ENCODE measurements around the gene TBC1D9B. TPM values are rescaled to one million over a fixed set of nuclear protein-coding genes. Genes with fewer than 3 reads are reported as not detected.
A peak's percentile ranks its signal among the peaks of the same experiment; 100 is the strongest.

Gene TBC1D9B
- total RNA-seq, 4 donors from 2014 or later, result 56.1 to 65.9 (median 62.7) TPM

DNA sequence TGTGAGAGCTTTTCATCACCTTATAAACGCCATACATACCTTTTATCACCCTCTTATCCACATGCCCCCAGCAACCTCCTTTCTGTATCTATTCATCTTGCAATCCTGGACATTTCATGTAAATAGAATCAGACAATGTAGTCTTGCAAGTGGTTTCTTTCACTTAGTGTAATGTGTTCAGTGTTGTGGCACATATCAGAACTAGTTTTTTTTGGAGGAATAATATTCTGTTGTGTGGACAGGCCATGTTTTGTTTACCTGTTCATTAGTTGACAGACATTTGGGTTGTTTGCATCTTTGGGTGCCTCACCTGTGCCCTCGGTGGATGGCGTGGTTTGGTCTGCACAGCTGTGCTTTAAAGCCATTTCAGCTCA is 85.7 kb downstream of the TBC1D9B start:
- Histone ChIP-seq H3K27ac (peak overlapping the region; percentile 95 to 100 (median 99)), H3K4me1 (peaks cover 65 to 68% of the 10 kb centered on the region in 2 donors), H3K36me3 (peaks cover 0 to 51% of the 10 kb centered on the region in 2 donors), H3K4me3 (peak overlapping the region; percentile 89 to 97 (median 94)), H3K27me3 (no peaks in the 10 kb centered on the region), H3K9me3 (no peaks in the 10 kb centered on the region)
- no peak for TF ChIP-seq CTCF (IDR thresholded peaks at IDR 0.05 in 4 of 5, conservative IDR thresholded peaks at IDR 0.05 in 1 of 5)
- TF ChIP-seq POLR2A (IDR thresholded peaks at IDR 0.05), result no peak
- intact Hi-C loops (cut with DNase I; ENCODE audit: low total_unique reads), result no loop called here
- DNase-seq, result no peak
- ATAC-seq, result no peak
- in situ Hi-C loops (cut with MboI; ENCODE audit: low sequenced_read_pairs in 4 of 4), result no loop called here

GRCh38 chr5:179821298-179822058 is 86.2 kb downstream of the TBC1D9B start:
- DNase-seq (peak; percentile 97 to 98), ATAC-seq (peak; percentile 50 to 51)
- Histone ChIP-seq H3K36me3 (peaks cover 0 to 45% of the 10 kb centered on the region in 2 donors), H3K4me3 (peak overlapping the region; percentile 89 to 97 (median 94)), H3K4me1 (peaks cover 63 to 65% of the 10 kb centered on the region in 2 donors), H3K27ac (peak overlapping the region; percentile 95 to 100 (median 99)), H3K9me3 (no peaks in the 10 kb centered on the region), H3K27me3 (no peaks in the 10 kb centered on the region)
- in situ Hi-C loops (cut with MboI; ENCODE audit: low sequenced_read_pairs in 4 of 4) (no loop called here), intact Hi-C loops (cut with DNase I; ENCODE audit: low total_unique reads) (loop anchor here (1.0 kb wide), 1 partner anchor 37 kb away; the partner anchor contains the start of gene MRNIP)
- TF ChIP-seq POLR2A (IDR thresholded peaks at IDR 0.05) (peak; percentile 77 to 90), CTCF (IDR thresholded peaks at IDR 0.05 in 4 of 5, conservative IDR thresholded peaks at IDR 0.05 in 1 of 5) (peak in 2 of 5 experiments; percentile 8 to 13)

DNA sequence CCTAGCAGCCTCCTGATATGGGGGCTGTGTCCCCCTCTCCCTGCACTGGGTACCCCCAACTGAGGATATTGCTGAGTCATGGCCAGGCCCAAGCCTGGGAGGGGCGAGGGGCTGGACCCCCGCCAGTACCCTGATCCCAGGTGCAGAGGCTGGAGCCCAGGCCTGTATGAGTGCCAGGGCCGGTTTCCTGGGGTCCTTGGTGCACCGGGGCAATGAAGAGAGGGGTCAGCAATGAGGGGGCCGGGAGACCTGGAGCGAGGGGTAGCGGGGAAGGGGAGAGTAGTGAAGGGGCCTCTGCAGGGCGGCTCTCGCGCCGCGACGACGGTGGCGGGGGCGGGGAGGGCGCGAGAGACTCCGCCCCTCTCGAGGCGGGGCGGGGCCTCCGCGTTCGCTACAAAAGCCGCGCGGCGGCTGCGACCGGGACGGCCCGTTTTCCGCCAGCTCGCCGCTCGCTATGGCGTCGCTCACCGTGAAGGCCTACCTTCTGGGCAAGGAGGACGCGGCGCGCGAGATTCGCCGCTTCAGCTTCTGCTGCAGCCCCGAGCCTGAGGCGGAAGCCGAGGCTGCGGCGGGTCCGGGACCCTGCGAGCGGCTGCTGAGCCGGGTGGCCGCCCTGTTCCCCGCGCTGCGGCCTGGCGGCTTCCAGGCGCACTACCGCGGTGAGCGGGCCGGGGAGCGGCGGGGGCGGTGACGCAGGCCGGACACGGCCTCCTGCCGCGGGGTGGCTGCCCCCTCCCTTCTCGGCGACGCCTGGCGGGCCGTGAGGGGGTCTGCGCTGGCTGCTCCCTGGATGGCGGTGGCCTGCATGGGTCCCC is 87.0 kb downstream of the TBC1D9B start, which contains the start of gene SQSTM1:
SQSTM1 (plus strand) TSS at position 423 of the 815 bp plus-strand sequence; CDS start at position 455, 32 bp downstream.
- DNase-seq (peak; percentile 66 to 78), ATAC-seq (peak; percentile 42 to 47)
- Histone ChIP-seq H3K9me3 (no peaks in the 10 kb centered on the region), H3K27ac (peak within 1 kb of the TSS; percentile 95 to 100 (median 99)), H3K4me3 (peak within 1 kb of the TSS; percentile 89 to 97 (median 94)), H3K4me1 (peaks cover 55 to 65% of the 10 kb centered on the region in 2 donors), H3K27me3 (no peaks in the 10 kb centered on the region), H3K36me3 (peaks cover 0 to 37% of the 10 kb centered on the region in 2 donors)
- in situ Hi-C loops (cut with MboI; ENCODE audit: low sequenced_read_pairs in 4 of 4) (no loop called here), intact Hi-C loops (cut with DNase I; ENCODE audit: low total_unique reads) (loop anchor here (1.0 kb wide), 2 partner anchors 38 to 197 kb away; partner anchors contain the start of genes HNRNPH1 and MRNIP)
- TF ChIP-seq CTCF (IDR thresholded peaks at IDR 0.05 in 4 of 5, conservative IDR thresholded peaks at IDR 0.05 in 1 of 5), result peak in 2 of 5 experiments; percentile 31 to 51
- TF ChIP-seq POLR2A (IDR thresholded peaks at IDR 0.05), result peak; percentile 99

- Histone ChIP-seq H3K36me3 (peaks cover 0 to 32% of the 10 kb centered on the region in 2 donors), H3K27ac (peak overlapping the region; percentile 95 to 100 (median 99)), H3K4me3 (peak overlapping the region; percentile 89 to 97 (median 94)), H3K27me3 (no peaks in the 10 kb centered on the region), H3K4me1 (peaks cover 51 to 65% of the 10 kb centered on the region in 2 donors), H3K9me3 (no peaks in the 10 kb centered on the region)
- peak; percentile 7 to 8 for ATAC-seq
- no peak for DNase-seq
- intact Hi-C loops (cut with DNase I; ENCODE audit: low total_unique reads) (loop anchor here (1.0 kb wide), 1 partner anchor 197 kb away; the partner anchor contains the start of gene HNRNPH1), in situ Hi-C loops (cut with MboI; ENCODE audit: low sequenced_read_pairs in 4 of 4) (no loop called here)
- TF ChIP-seq CTCF (IDR thresholded peaks at IDR 0.05 in 4 of 5, conservative IDR thresholded peaks at IDR 0.05 in 1 of 5) (no peak), POLR2A (IDR thresholded peaks at IDR 0.05) (no peak)
Observed at GRCh38 chr5:179820127-179820482, 87.6 kb downstream of the TBC1D9B start.

All from gastrocnemius medialis (tissue), 4 donors.